Effector memory CD4-positive, alpha-beta T cell (primary cell): ENCODE measurements around the gene KLHL30.

Source experiments
- DNase-seq, 3 donors: peaks; one replicate each; pipeline ENCODE4 v3.0.0-alpha.2; 2020
- H3K27ac ChIP-seq: 2 replicates; pipeline ENCODE4 v1.7.0; 2013; ENCODE audit warnings: mild to moderate bottlenecking, low read length, moderate library complexity; ENCODE audit not compliant: insufficient read depth, poor library complexity, severe bottlenecking
- H3K27me3 ChIP-seq: replicated peaks from 2 replicates; pipeline ENCODE4 v1.7.0; 2013; ENCODE audit warnings: mild to moderate bottlenecking, low read length; ENCODE audit not compliant: insufficient read depth, control insufficient read depth, poor library complexity, severe bottlenecking
- H3K36me3 ChIP-seq: 2 replicates; pipeline ENCODE4 v1.7.0; 2013; ENCODE audit warnings: mild to moderate bottlenecking, low read length, moderate library complexity; ENCODE audit not compliant: control insufficient read depth, insufficient read depth
- H3K4me1 ChIP-seq: 2 replicates; pipeline ENCODE4 v1.7.0; 2013; ENCODE audit warnings: low read length, mild to moderate bottlenecking; ENCODE audit not compliant: control insufficient read depth, insufficient read depth, poor library complexity, severe bottlenecking
- H3K4me3 ChIP-seq: 2 replicates; pipeline ENCODE4 v1.7.0; 2013; ENCODE audit warnings: low read length, low read depth, mild to moderate bottlenecking; ENCODE audit not compliant: insufficient read depth, poor library complexity, severe bottlenecking
- H3K9me3 ChIP-seq: 2 replicates; pipeline ENCODE4 v1.7.0; 2013; ENCODE audit warnings: mild to moderate bottlenecking, low read length, moderate library complexity; ENCODE audit not compliant: control insufficient read depth

The KLHL30 gene

DNA sequence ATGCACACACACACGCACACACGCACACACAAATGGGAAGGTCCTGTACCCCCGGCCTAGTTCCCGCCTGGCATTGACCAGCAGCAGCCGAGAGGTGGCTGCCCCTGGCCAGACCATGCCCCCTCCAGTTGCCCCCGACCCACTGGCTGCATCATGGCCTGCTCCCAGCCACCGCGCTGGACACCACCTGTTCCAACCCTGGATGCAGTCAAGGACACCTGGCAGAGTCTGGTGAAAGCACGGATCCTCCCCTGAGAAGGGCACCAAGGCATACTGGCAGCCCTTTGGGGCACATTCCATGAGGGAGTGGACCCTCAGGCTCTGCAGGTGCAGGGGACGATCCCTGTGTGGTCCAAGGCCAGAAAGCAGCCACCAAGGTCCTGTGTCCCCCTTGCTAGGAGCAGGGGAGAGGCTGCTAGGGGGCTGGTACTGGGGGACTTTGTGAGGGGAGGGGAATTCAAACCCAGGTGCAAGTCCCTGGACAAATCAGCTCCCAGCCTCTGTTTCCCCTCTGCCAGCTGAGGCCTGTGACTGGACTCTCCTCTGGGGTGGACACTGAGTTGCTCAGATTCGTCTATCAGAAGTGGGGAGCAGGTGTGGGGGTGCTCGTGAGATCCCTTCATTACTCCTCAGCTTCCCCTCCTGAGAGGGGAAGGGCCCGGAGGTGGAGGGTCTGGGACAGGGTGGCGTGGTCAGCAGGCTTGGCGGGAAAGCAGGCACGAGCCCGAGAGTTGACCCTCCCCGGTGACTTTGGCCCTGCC lies 34.8 kb upstream of the KLHL30 start:
- no peak overlapping the region for H3K4me3 ChIP-seq
- H3K4me1 ChIP-seq, result no peaks in the 10 kb centered on the region
- no peak for DNase-seq
- no peaks in the 10 kb centered on the region for H3K9me3 ChIP-seq
- no peaks in the 10 kb centered on the region for H3K36me3 ChIP-seq
- H3K27ac ChIP-seq, result no peak overlapping the region
- H3K27me3 ChIP-seq, result no peaks in the 10 kb centered on the region

GRCh38 chr2:238104226-238104690 lies 34.2 kb upstream of the KLHL30 start:
- no peaks in the 10 kb centered on the region for H3K36me3 ChIP-seq
- no peaks in the 10 kb centered on the region for H3K9me3 ChIP-seq
- no peaks in the 10 kb centered on the region for H3K4me1 ChIP-seq
- DNase-seq, result no peak
- H3K27me3 ChIP-seq, result no peaks in the 10 kb centered on the region
- no peak overlapping the region for H3K4me3 ChIP-seq
- H3K27ac ChIP-seq, result no peak overlapping the region

DNA sequence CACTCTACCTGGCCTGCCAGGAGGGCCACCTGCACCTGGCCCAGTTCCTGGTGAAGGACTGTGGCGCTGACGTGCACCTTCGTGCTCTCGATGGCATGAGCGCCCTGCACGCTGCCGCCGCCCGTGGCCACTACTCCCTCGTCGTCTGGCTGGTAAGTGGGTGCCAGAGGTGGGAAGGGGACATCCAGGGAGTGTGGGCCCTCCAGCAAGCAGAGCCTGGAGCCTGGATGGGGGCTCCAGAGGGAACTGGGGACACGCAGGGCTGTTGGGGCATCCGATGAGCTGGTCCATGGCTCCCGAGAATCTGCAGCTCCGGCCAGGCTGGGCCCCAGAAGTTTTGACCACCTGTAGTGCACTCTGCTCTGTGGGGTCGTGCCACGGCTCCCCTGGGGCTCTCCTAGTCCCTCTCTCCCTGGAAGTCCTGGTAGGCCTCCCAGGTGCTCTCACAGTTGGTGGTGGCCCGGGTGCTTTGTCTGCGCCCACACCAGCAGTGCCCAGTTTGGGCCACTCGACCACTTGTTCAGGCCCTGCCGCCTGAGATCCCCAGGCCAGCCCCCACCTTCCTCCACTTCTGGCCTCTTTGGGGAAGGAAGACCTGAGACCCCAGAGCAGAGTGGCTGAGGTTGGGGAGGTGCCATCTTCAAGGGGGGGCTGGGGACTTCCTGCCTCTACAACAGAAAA lies 33.6 kb upstream of the KLHL30 start:
- no peaks in the 10 kb centered on the region for H3K9me3 ChIP-seq
- H3K36me3 ChIP-seq, result no peaks in the 10 kb centered on the region
- no peaks in the 10 kb centered on the region for H3K4me1 ChIP-seq
- no peak overlapping the region for H3K4me3 ChIP-seq
- H3K27ac ChIP-seq, result no peak overlapping the region
- no peak for DNase-seq
- H3K27me3 ChIP-seq, result no peaks in the 10 kb centered on the region

DNA sequence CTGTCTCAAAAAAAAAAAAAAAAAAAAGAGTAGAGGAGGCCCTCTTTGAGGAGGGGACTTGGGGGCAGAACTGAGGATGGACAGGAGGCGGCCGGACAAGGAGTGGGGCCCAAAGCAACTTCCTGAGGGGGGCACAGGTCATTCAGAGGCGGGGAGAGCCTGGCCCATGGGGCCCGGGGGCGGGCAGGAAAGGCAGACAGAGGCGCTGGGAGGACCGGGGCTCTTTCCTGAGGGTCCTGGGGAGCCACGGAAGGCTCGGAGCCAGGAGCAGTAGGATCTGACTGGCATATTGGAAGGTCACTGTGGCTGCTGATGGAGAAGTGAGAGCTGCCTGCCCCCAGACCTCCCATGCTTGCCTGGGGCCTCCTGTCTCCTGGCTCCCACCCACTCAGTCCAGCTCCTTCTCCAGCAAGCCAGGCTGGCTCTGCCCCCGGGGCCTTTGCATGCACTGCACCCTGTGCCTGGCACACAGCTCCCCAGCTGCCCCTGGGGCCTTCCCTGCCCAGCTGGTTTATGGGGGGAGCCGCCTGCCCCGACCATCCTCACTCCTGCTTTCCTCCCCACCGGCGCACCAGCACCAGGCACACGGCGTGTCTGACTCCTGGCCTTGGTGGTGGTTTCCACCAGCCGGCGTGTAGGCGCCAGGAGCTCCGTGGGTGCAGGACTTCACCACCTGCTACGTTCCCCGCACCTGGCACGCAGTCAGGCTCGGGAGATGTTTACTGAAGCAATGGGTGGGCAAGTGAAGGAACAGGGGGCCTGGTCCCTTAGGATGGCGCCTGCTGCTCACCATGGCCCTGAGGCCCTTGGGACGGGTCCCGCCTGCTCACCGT lies 32.7 kb upstream of the KLHL30 start:
- no peak for DNase-seq
- H3K27ac ChIP-seq, result no peak overlapping the region

DNA sequence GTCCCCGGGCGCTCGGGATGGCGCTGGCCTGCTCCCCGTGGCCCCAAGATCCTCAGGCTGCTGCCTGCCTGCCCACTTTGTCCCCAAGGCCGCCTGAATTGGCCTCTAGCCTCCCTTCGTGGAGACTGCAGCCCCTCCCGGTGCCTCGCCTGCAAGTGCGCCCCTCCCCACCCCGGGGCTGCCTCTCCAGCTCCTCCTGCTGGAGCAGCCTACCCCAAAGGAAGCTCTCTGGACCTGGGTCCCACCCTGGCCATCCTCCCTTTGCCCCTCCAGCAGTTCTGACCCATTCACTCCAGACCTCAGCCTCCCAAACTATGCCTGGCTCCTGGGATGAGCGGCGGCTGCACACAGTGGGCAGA lies 32.1 kb upstream of the KLHL30 start:
- H3K4me3 ChIP-seq, result no peak overlapping the region
- H3K27ac ChIP-seq, result no peak overlapping the region
- H3K27me3 ChIP-seq, result no peaks in the 10 kb centered on the region
- no peaks in the 10 kb centered on the region for H3K36me3 ChIP-seq
- H3K4me1 ChIP-seq, result no peaks in the 10 kb centered on the region
- no peak for DNase-seq
- H3K9me3 ChIP-seq, result no peaks in the 10 kb centered on the region

More for the DNA sequence above, 32.7 kb upstream of the KLHL30 start:
- H3K4me1 ChIP-seq, result no peaks in the 10 kb centered on the region
- H3K36me3 ChIP-seq, result no peaks in the 10 kb centered on the region
- H3K4me3 ChIP-seq, result no peak overlapping the region
- H3K9me3 ChIP-seq, result no peaks in the 10 kb centered on the region
- H3K27me3 ChIP-seq, result no peaks in the 10 kb centered on the region

- Histone ChIP-seq H3K36me3 (no peaks in the 10 kb centered on the region), H3K27me3 (no peaks in the 10 kb centered on the region), H3K27ac (no peak overlapping the region), H3K4me3 (no peak overlapping the region), H3K4me1 (no peaks in the 10 kb centered on the region), H3K9me3 (no peaks in the 10 kb centered on the region)
- no peak for DNase-seq
Observed at GRCh38 chr2:238106698-238107524, 31.6 kb upstream of the KLHL30 start.

- Histone ChIP-seq H3K27ac (no peak overlapping the region), H3K9me3 (no peaks in the 10 kb centered on the region), H3K4me3 (no peak overlapping the region), H3K4me1 (no peaks in the 10 kb centered on the region), H3K36me3 (no peaks in the 10 kb centered on the region), H3K27me3 (no peaks in the 10 kb centered on the region)
- no peak for DNase-seq
Observed at GRCh38 chr2:238107525-238108422, 30.7 kb upstream of the KLHL30 start.

DNA sequence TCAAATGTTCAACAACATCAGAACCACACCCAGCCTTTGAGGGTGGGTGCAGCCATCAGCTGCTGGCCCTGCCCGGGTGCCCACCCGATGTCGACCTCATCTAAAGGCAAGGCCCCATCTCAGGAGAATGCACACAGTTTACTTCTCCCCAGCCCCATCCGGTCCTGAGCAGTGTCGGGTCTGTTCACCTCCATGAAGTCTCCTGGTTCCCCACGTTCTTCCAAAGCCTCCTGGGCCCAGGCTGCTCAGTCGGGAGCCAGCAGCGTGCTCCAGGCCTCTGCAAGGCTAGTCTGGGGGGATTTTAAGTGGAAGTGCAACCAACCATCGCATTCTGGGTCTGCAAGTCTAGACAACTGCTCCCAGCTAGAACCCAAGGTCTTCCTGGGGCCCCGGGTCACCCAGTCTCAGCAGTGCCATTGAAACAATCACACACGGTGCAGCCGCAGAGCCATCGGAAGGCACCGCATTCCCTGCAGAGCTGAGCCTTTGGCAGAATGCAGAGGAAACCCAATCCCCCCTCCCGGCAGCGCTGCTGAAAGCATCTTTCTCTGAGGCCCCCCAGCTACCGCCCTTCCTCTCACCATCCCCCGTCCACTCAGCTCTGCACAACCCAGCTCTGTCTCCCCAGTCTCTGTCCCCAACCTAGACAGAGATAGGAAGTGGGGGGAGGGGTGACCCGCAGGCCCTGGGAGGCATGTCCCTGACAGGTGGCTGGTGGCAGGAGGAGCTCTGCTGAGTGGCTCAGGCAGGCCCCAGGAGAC lies 29.9 kb upstream of the KLHL30 start:
- Histone ChIP-seq H3K4me3 (no peak overlapping the region), H3K27me3 (no peaks in the 10 kb centered on the region), H3K4me1 (no peaks in the 10 kb centered on the region), H3K9me3 (no peaks in the 10 kb centered on the region), H3K36me3 (no peaks in the 10 kb centered on the region), H3K27ac (no peak overlapping the region)
- DNase-seq, result no peak
